Prostate gland (tissue), 2 donors: ENCODE measurements around the gene HNRNPLL. TPM values are rescaled to one million over a fixed set of nuclear protein-coding genes. Genes with fewer than 3 reads are reported as not detected.
A peak's percentile ranks its signal among the peaks of the same experiment; 100 is the strongest.

Experiments
- DNase-seq: peaks from one replicate; pipeline ENCODE4 v3.0.0-alpha.2; 2019; ENCODE audit warnings: low spot score
- H3K27ac ChIP-seq, 2 donors: fragments of 200-600 bp; sonication (generic); 2 replicates each; pipeline ENCODE4 v1.5.1; 2017 to 2019
- H3K27me3 ChIP-seq: fragments of 200-600 bp; sonication (generic); replicated peaks from 2 replicates; pipeline ENCODE4 v1.5.1; 2019; ENCODE audit not compliant: insufficient read depth
- H3K36me3 ChIP-seq, 2 donors: fragments of 200-600 bp; sonication (generic); 1 replicate in 1 of 2; 2 replicates in 1 of 2; pipeline versions ENCODE4 v1.5.1 to v1.8.1; 2017 to 2019
- H3K4me1 ChIP-seq: fragments of 200-600 bp; sonication (generic); replicated peaks from 2 replicates; pipeline ENCODE4 v1.5.1; 2019
- H3K4me3 ChIP-seq, 2 donors: fragments of 200-600 bp; sonication (generic); 2 replicates each; pipeline ENCODE4 v1.5.1; 2017 to 2019
- H3K9me3 ChIP-seq: fragments of 200-600 bp; sonication (generic); 2 replicates; pipeline ENCODE4 v1.5.1; 2017
- POLR2A ChIP-seq: fragments of 450-650 bp; IDR thresholded peaks from one replicate; pipeline ENCODE4 v1.6.1; 2016; ENCODE audit warnings: antibody characterized with exemption, mild to moderate bottlenecking
- POLR2AphosphoS5 ChIP-seq: sonication (generic); formaldehyde crosslinking; IDR thresholded peaks from one replicate; pipeline ENCODE4 v1.6.1; 2017; ENCODE audit warnings: antibody characterized with exemption
- WGBS: methylation state at CpG from one replicate; pipeline ENCODE4 v1.1.5; 2018; 5-methylcytosine and 5-hydroxymethylcytosine counted together
- intact Hi-C: fragments of 100-400 bp; cut with DNase I; formaldehyde crosslinking; loops from one replicate; pipeline ENCODE4 v1.14.2; 2022
- total RNA-seq, 2 donors: library from RNA; depleted of rRNA; stranded (reverse); fragments of >200 nt; gene quantifications; one replicate each; pipeline ENCODE4 v1.1.0, GENCODE V29; 2016
- TF ChIP-seq, protein P1 (sequence below), 4 experiments: fragments of 200-600 bp in 2 of 4; fragments of 450-650 bp in 2 of 4; sonication (generic) in 2 of 4; IDR thresholded peaks; 1 replicate in 3 of 4; 2 replicates in 1 of 4; pipeline ENCODE4 v1.5.1; 2016 to 2019; ENCODE audit warnings: antibody characterized with exemption in 4 of 4, mild to moderate bottlenecking in 2 of 4, moderate library complexity in 2 of 4

Gene HNRNPLL
- total RNA-seq, 2 donors from 2014 or later, result 36.1 to 63.6 TPM

GRCh38 chr2:38534746-38535403 lies 67.9 kb downstream of the HNRNPLL start:
- Histone ChIP-seq H3K4me3 (no peak overlapping the region), H3K27me3 (no peaks in the 10 kb centered on the region), H3K4me1 (no peaks in the 10 kb centered on the region), H3K36me3 (no peaks in the 10 kb centered on the region), H3K27ac (peak overlapping the region; percentile 32 to 58), H3K9me3 (no peaks in the 10 kb centered on the region)
- peak; percentile 23 for DNase-seq
- TF ChIP-seq, protein P1, sequence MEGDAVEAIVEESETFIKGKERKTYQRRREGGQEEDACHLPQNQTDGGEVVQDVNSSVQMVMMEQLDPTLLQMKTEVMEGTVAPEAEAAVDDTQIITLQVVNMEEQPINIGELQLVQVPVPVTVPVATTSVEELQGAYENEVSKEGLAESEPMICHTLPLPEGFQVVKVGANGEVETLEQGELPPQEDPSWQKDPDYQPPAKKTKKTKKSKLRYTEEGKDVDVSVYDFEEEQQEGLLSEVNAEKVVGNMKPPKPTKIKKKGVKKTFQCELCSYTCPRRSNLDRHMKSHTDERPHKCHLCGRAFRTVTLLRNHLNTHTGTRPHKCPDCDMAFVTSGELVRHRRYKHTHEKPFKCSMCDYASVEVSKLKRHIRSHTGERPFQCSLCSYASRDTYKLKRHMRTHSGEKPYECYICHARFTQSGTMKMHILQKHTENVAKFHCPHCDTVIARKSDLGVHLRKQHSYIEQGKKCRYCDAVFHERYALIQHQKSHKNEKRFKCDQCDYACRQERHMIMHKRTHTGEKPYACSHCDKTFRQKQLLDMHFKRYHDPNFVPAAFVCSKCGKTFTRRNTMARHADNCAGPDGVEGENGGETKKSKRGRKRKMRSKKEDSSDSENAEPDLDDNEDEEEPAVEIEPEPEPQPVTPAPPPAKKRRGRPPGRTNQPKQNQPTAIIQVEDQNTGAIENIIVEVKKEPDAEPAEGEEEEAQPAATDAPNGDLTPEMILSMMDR (IDR thresholded peaks at IDR 0.05), result no peak
- TF ChIP-seq POLR2A, result peak; percentile 20
- no peak for TF ChIP-seq POLR2AphosphoS5
- intact Hi-C loops, result loop anchor here (5.0 to 10.0 kb wide), 4 partner anchors 47 to 220 kb away; no protein-coding TSS in a partner anchor
- 70% methylated on average over 16 of the region's 16 CpGs for WGBS

- H3K27ac ChIP-seq, result peak overlapping the region; percentile 7 to 26
- H3K4me3 ChIP-seq, result no peak overlapping the region
- intact Hi-C loops, result loop anchor here (10.0 kb wide), 1 partner anchor 219 kb away; no protein-coding TSS in a partner anchor
These were observed 68.8 kb downstream of the HNRNPLL start for GRCh38 chr2:38533757-38534545.

GRCh38 chr2:38533180-38533579 lies 69.5 kb downstream of the HNRNPLL start:
- TF ChIP-seq, protein P1 (IDR thresholded peaks at IDR 0.05), result no peak
- TF ChIP-seq POLR2A (no peak), POLR2AphosphoS5 (no peak)
- Histone ChIP-seq H3K27ac (no peak overlapping the region), H3K36me3 (no peaks in the 10 kb centered on the region), H3K4me3 (no peak overlapping the region), H3K27me3 (no peaks in the 10 kb centered on the region), H3K4me1 (no peaks in the 10 kb centered on the region), H3K9me3 (no peaks in the 10 kb centered on the region)
- 78% methylated on average over 9 of the region's 9 CpGs for WGBS
- intact Hi-C loops, result loop anchor here (10.0 kb wide), 1 partner anchor 218 kb away; no protein-coding TSS in a partner anchor
- no peak for DNase-seq

More at GRCh38 chr2:38533757-38534545, 68.8 kb downstream of the HNRNPLL start:
- Histone ChIP-seq H3K36me3 (no peaks in the 10 kb centered on the region), H3K27me3 (no peaks in the 10 kb centered on the region), H3K9me3 (no peaks in the 10 kb centered on the region), H3K4me1 (no peaks in the 10 kb centered on the region)
- TF ChIP-seq POLR2AphosphoS5, result no peak
- TF ChIP-seq POLR2A, result no peak
- TF ChIP-seq, protein P1 (IDR thresholded peaks at IDR 0.05), result no peak
- 84% methylated on average over 10 of the region's 10 CpGs for WGBS
- no peak for DNase-seq

- no peaks in the 10 kb centered on the region for H3K27me3 ChIP-seq
- 94% methylated on average over 2 of the region's 2 CpGs for WGBS
- intact Hi-C loops, result loop anchor here (10.0 kb wide), 1 partner anchor 218 kb away; no protein-coding TSS in a partner anchor
- no peak overlapping the region for H3K4me3 ChIP-seq
- TF ChIP-seq, protein P1 (IDR thresholded peaks at IDR 0.05), result no peak
- TF ChIP-seq POLR2A, result no peak
- TF ChIP-seq POLR2AphosphoS5, result no peak
- H3K4me1 ChIP-seq, result no peaks in the 10 kb centered on the region
- DNase-seq, result no peak
- no peaks in the 10 kb centered on the region for H3K36me3 ChIP-seq
- no peak overlapping the region for H3K27ac ChIP-seq
- H3K9me3 ChIP-seq, result no peaks in the 10 kb centered on the region
These were observed 70.4 kb downstream of the HNRNPLL start for GRCh38 chr2:38532366-38532765.
